Transverse colon (tissue), 4 donors: ENCODE data around the gene CD82. TPM values are rescaled to one million over a fixed set of nuclear protein-coding genes. Genes with fewer than 3 reads are reported as not detected.

ENCODE experiments used
- DNase-seq: peaks from one replicate; pipeline ENCODE4 v3.0.0-alpha.2; 2019
- H3K27ac ChIP-seq, 4 donors: fragments of 200-600 bp; sonication (generic); 2 replicates each; pipeline ENCODE4 v1.5.1; 2016 to 2018; ENCODE audit warnings: inconsistent platforms in 4 of 4
- H3K27me3 ChIP-seq: fragments of 200-600 bp; sonication (generic); 2 replicates; pipeline ENCODE4 v1.5.1; 2017; ENCODE audit warnings: inconsistent platforms
- H3K36me3 ChIP-seq, 4 donors: fragments of 200-600 bp; sonication (generic); 2 replicates each; pipeline ENCODE4 v1.5.1; 2017 to 2019; ENCODE audit warnings: inconsistent platforms in 4 of 4
- H3K4me1 ChIP-seq, 4 donors: fragments of 200-600 bp; sonication (generic); 2 replicates each; pipeline ENCODE4 v1.5.1; 2017 to 2020; ENCODE audit warnings: inconsistent platforms in 4 of 4
- H3K4me3 ChIP-seq, 4 donors: fragments of 200-600 bp; sonication (generic); 1 replicate in 1 of 4; 2 replicates in 3 of 4; pipeline versions ENCODE4 v1.5.1 to v1.6.1; 2017 to 2019; ENCODE audit warnings: inconsistent platforms in 4 of 4
- H3K9me3 ChIP-seq, 2 donors: fragments of 200-600 bp; sonication (generic); 2 replicates each; pipeline ENCODE4 v1.5.1; 2017 to 2019; ENCODE audit warnings: inconsistent platforms in 2 of 2
- CTCF ChIP-seq, 5 experiments: fragments of 200-600 bp in 3 of 5; fragments of 450-650 bp in 2 of 5; sonication (generic) in 3 of 5; IDR thresholded peaks; 1 replicate in 2 of 5; 2 replicates in 3 of 5; pipeline ENCODE4 v1.5.1; 2016 to 2017; ENCODE audit warnings: antibody characterized with exemption in 5 of 5, inconsistent platforms in 3 of 5, mild to moderate bottlenecking in 2 of 5, moderate library complexity in 1 of 5
- EP300 ChIP-seq: sonication (generic); formaldehyde crosslinking; IDR thresholded peaks from one replicate; pipeline ENCODE4 v1.6.1; 2017; ENCODE audit warnings: antibody characterized with exemption, low read depth
- POLR2A ChIP-seq: fragments of 450-650 bp; IDR thresholded peaks from one replicate; pipeline ENCODE4 v1.6.1; 2016; ENCODE audit warnings: antibody characterized with exemption, mild to moderate bottlenecking, moderate library complexity
- POLR2AphosphoS5 ChIP-seq, 3 donors: sonication (generic); formaldehyde crosslinking; IDR thresholded peaks; one replicate each; pipeline ENCODE4 v1.6.1; 2016; ENCODE audit warnings: antibody characterized with exemption in 3 of 3
- WGBS, 2 donors: methylation state at CpG; one replicate each; pipeline ENCODE4 v1.1.5; 2018; ENCODE audit warnings: low coverage in 1 of 2; 5-methylcytosine and 5-hydroxymethylcytosine counted together
- in situ Hi-C, 4 donors: fragments of 200-750 bp; cut with MboI; loops; one replicate each; pipeline versions ENCODE4 v1.15.0 to v1.15.1; 2017; ENCODE audit warnings: low sequenced_read_pairs in 3 of 4, low pct_ligation_motif_present in 1 of 4, low pct_unique_long_range_greater_than_20kb in 1 of 4
- intact Hi-C: fragments of 100-400 bp; cut with DNase I; formaldehyde crosslinking; loops from one replicate; pipeline ENCODE4 v1.15.1; 2023; ENCODE audit warnings: low total_unique reads
- total RNA-seq, 4 donors: library from RNA; depleted of rRNA; stranded (reverse); fragments of >200 nt; gene quantifications; one replicate each; pipeline ENCODE4 v1.1.0, GENCODE V29; 2016

CD82 gene
- total RNA-seq, 4 donors from 2014 or later, result 7.9 to 23.1 (median 14.0) TPM

DNA sequence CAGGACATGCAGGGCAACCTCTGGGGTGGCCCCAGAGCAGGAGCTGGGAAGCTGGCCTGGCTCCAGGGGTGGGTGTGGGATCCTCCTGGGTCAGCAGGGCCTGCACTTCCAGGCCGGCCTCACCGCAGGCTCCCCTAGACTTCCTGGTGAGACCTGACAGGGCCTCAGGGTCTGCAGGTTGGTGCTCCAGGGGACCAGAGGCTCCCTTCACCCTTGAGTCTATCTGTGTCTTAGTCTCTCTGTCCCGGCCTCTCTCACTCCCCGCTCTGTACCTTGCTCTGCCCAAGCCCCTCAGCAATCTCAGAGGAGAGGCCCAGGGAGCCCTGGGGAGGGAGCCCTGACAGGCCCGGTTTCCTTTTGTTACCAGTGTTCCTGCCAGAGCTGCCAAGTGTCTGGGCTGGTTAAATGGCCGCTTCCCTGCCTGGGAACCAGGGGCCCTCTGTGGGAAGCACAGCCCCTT is 13.9 kb downstream of the CD82 start:
- H3K27ac ChIP-seq, result no peak overlapping the region

DNA sequence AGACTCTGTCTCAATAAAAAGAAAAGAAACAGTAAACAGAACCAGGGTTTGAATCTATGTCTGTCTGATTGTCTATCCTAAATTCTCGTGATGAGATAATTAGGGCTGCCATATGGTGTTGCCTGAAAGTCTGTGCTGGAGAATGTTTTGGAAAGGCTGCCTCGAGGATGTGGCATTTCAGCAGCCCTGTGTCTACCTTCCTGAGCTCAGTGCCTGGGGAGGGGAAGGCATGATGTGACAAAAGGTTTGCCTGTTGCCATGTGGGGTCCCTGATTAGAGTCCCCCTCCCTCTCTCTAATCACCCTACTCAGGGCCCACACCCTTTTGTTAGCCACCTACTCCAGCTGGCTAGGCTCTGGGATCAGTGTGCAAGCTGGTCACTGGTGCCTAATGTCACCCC is 15.2 kb downstream of the CD82 start:
- Histone ChIP-seq H3K9me3 (no peaks in the 10 kb centered on the region), H3K27ac (no peak overlapping the region), H3K27me3 (no peaks in the 10 kb centered on the region), H3K36me3 (no peaks in the 10 kb centered on the region), H3K4me3 (no peak overlapping the region), H3K4me1 (peaks cover 3 to 17% (median 9%) of the 10 kb centered on the region in 4 donors)
- in situ Hi-C loops (no loop called here), intact Hi-C loops (no loop called here)
- TF ChIP-seq EP300, result no peak
- no peak for TF ChIP-seq POLR2A
- TF ChIP-seq CTCF (IDR thresholded peaks at IDR 0.05), result no peak
- TF ChIP-seq POLR2AphosphoS5 (IDR thresholded peaks at IDR 0.05), result no peak
- WGBS, 2 donors, result 69% methylated on average over 2 of the region's 2 CpGs; no CpG with 5 or more reads in 1 of the 2 donors
- DNase-seq, result no peak

More for the DNA sequence above, 13.9 kb downstream of the CD82 start:
- in situ Hi-C loops (no loop called here), intact Hi-C loops (no loop called here)
- DNase-seq, result no peak
- no peak for TF ChIP-seq CTCF (IDR thresholded peaks at IDR 0.05)
- no peak for TF ChIP-seq POLR2A
- no peak for TF ChIP-seq POLR2AphosphoS5 (IDR thresholded peaks at IDR 0.05)
- TF ChIP-seq EP300, result no peak
- no peak overlapping the region for H3K4me3 ChIP-seq
- H3K9me3 ChIP-seq, result no peaks in the 10 kb centered on the region
- H3K27me3 ChIP-seq, result no peaks in the 10 kb centered on the region
- H3K4me1 ChIP-seq, result peaks cover 0 to 16% (median 3%) of the 10 kb centered on the region in 4 donors
- WGBS, 2 donors, result 61% methylated on average over 6 of the region's 6 CpGs; no CpG with 5 or more reads in 1 of the 2 donors
- no peaks in the 10 kb centered on the region for H3K36me3 ChIP-seq

- H3K4me1 ChIP-seq, result peaks cover 3 to 17% (median 9%) of the 10 kb centered on the region in 4 donors
- TF ChIP-seq POLR2AphosphoS5 (IDR thresholded peaks at IDR 0.05) (no peak), EP300 (no peak), CTCF (IDR thresholded peaks at IDR 0.05) (no peak), POLR2A (no peak)
- in situ Hi-C loops, result no loop called here
- H3K36me3 ChIP-seq, result no peaks in the 10 kb centered on the region
- intact Hi-C loops, result no loop called here
- no peak overlapping the region for H3K27ac ChIP-seq
- H3K4me3 ChIP-seq, result no peak overlapping the region
- 73% methylated on average over 3 of the region's 3 CpGs; no CpG with 5 or more reads in 1 of the 2 donors for WGBS, 2 donors
- no peak for DNase-seq
- H3K9me3 ChIP-seq, result no peaks in the 10 kb centered on the region
- H3K27me3 ChIP-seq, result no peaks in the 10 kb centered on the region
Observed at GRCh38 chr11:44581246-44581645, 15.8 kb downstream of the CD82 start.

DNA sequence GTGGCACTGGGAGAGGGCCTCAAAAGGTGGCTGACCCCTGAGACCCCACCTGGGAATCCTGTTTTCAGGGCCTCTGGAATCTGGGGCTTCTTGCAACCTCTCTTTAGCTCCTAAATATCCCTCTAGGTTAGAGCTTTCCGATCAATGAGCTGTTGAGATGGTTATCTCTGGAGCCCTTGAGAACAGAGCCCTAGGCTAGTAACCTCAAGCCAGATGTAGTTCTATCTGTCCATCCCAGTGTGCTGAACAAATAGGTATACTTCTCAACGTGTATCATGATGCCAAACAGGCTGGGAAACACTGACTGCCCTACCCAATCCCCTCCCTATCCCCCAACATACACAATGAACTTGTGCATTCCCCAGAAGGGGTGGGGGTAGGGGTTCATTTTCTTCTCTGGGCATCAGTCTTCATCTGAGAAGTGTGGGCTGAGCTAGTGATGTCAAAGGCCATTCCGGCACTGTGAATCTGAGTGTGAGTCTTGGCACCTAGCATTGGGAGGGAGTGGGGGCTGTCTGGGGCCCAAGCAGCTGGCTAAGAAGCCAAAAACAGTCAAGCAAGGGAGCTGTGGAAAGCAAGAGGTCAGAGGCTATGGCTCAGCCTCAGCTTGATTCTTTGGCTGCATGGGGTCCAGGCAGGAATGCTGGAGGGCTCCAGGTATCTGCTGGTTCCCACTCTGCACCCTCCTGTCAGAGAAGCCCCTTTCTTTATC is 17.3 kb downstream of the CD82 start:
- Histone ChIP-seq H3K9me3 (no peaks in the 10 kb centered on the region), H3K27ac (no peak overlapping the region), H3K27me3 (no peaks in the 10 kb centered on the region), H3K4me1 (peaks cover 3 to 17% (median 9%) of the 10 kb centered on the region in 4 donors), H3K36me3 (no peaks in the 10 kb centered on the region), H3K4me3 (no peak overlapping the region)
- no peak for DNase-seq
- TF ChIP-seq POLR2AphosphoS5 (IDR thresholded peaks at IDR 0.05) (no peak), POLR2A (no peak), EP300 (no peak), CTCF (IDR thresholded peaks at IDR 0.05) (no peak)
- 87% methylated on average over 3 of the region's 3 CpGs; no CpG with 5 or more reads in 1 of the 2 donors for WGBS, 2 donors
- in situ Hi-C loops (no loop called here), intact Hi-C loops (no loop called here)
